Peyer's patch (tissue), 4 donors: ENCODE results near the gene TTBK2. TPM values are rescaled to one million over a fixed set of nuclear protein-coding genes. Genes with fewer than 3 reads are reported as not detected.

Source experiments
- DNase-seq, 3 donors: peaks; one replicate each; pipeline ENCODE4 v3.0.0-alpha.2; 2017 to 2019
- H3K27ac ChIP-seq, 4 donors: fragments of 200-600 bp; sonication (generic); one replicate each; pipeline ENCODE4 v1.5.1; 2016 to 2019
- H3K27me3 ChIP-seq, 2 donors: fragments of 200-600 bp; sonication (generic); one replicate each; pipeline ENCODE4 v1.5.1; 2019
- H3K36me3 ChIP-seq, 3 donors: fragments of 200-600 bp; sonication (generic); one replicate each; pipeline ENCODE4 v1.5.1; 2016 to 2019
- H3K4me1 ChIP-seq, 4 donors: fragments of 200-600 bp; sonication (generic); one replicate each; pipeline ENCODE4 v1.5.1; 2016 to 2019
- H3K4me3 ChIP-seq, 4 donors: fragments of 200-600 bp; sonication (generic); 1 replicate in 3 of 4; 2 replicates in 1 of 4; pipeline ENCODE4 v1.5.1; 2016 to 2019; ENCODE audit warnings: mild to moderate bottlenecking in 1 of 4
- H3K9me3 ChIP-seq, 4 donors: fragments of 200-600 bp; sonication (generic); one replicate each; pipeline ENCODE4 v1.5.1; 2016 to 2019; ENCODE audit warnings: mild to moderate bottlenecking in 1 of 4
- CTCF ChIP-seq, 6 experiments: fragments of 450-650 bp in 4 of 6; fragments of 200-600 bp in 2 of 6; sonication (generic) in 1 of 6; IDR thresholded peaks; one replicate each; pipeline ENCODE4 v1.5.1; 2017 to 2019; ENCODE audit warnings: antibody characterized with exemption in 6 of 6, mild to moderate bottlenecking in 3 of 6, moderate library complexity in 1 of 6
- POLR2A ChIP-seq, 2 donors: fragments of 450-650 bp; IDR thresholded peaks; one replicate each; pipeline ENCODE4 v1.5.1; 2017; ENCODE audit warnings: antibody characterized with exemption in 2 of 2, mild to moderate bottlenecking in 2 of 2, moderate library complexity in 2 of 2
- total RNA-seq, 4 donors: library from RNA; depleted of rRNA; stranded (reverse); fragments of >200 nt; gene quantifications; one replicate each; pipeline ENCODE4 v1.1.0, GENCODE V29; 2016

The TTBK2 gene
- total RNA-seq, 4 donors from 2014 or later: 4.7 to 21.5 (median 13.3) TPM

DNA sequence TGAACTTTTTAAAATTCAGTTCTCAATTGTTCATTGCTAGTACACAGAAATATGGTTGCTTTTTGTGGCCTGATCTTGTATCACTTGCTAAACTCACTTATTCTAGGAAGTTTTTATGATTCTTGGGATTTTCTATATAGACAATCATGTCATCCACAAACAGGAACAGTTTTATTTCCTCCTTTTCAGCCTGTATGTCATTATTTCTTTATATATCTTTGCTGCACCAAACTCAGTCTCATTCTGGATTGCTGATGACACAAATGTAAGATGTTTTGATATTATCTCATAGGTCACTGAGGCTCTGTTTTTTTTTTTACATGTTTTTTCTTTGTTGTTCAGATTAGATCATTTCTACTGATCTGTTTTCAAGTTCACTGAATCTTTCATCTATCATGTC lies 71.7 kb downstream of the TTBK2 start:
- H3K36me3 ChIP-seq: no peaks in the 10 kb centered on the region
- H3K4me3 ChIP-seq: no peak overlapping the region
- H3K27me3 ChIP-seq: no peaks in the 10 kb centered on the region
- no peak overlapping the region for H3K27ac ChIP-seq
- DNase-seq: no peak
- no peak for TF ChIP-seq CTCF (IDR thresholded peaks at IDR 0.05)
- no peak for TF ChIP-seq POLR2A (IDR thresholded peaks at IDR 0.05)
- no peaks in the 10 kb centered on the region for H3K4me1 ChIP-seq
- H3K9me3 ChIP-seq: no peaks in the 10 kb centered on the region

DNA sequence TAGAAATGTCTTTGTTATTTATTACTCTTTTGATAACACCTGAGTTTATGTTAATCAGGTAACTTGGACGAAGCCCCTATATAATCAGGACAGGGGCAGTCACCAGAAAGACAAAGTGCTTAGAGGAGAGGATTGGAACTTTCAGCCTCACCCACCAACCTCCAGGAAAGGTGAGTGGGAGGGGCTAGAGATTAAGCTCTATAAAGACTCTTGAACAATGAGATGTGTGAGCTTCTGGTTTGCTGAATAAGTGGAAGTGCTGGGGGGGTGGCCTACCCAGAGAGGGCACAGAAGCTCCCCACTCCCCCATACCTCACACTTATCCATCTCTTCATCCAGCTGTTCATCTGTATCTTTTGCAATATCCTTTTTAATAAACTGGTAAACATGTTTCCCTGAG lies 73.9 kb downstream of the TTBK2 start:
- no peaks in the 10 kb centered on the region for H3K36me3 ChIP-seq
- no peaks in the 10 kb centered on the region for H3K27me3 ChIP-seq
- no peak overlapping the region for H3K27ac ChIP-seq
- no peak for TF ChIP-seq CTCF (IDR thresholded peaks at IDR 0.05)
- TF ChIP-seq POLR2A (IDR thresholded peaks at IDR 0.05): no peak
- no peak overlapping the region for H3K4me3 ChIP-seq
- no peaks in the 10 kb centered on the region for H3K9me3 ChIP-seq
- no peaks in the 10 kb centered on the region for H3K4me1 ChIP-seq
- DNase-seq: no peak

GRCh38 chr15:42845581-42845980 lies 75.0 kb downstream of the TTBK2 start:
- TF ChIP-seq POLR2A (IDR thresholded peaks at IDR 0.05) (no peak), CTCF (IDR thresholded peaks at IDR 0.05) (no peak)
- DNase-seq: no peak
- Histone ChIP-seq H3K27ac (no peak overlapping the region), H3K9me3 (no peaks in the 10 kb centered on the region), H3K4me3 (no peak overlapping the region), H3K36me3 (no peaks in the 10 kb centered on the region), H3K4me1 (no peaks in the 10 kb centered on the region), H3K27me3 (no peaks in the 10 kb centered on the region)

GRCh38 chr15:42843699-42844098 lies 76.9 kb downstream of the TTBK2 start:
- Histone ChIP-seq H3K27ac (no peak overlapping the region), H3K27me3 (no peaks in the 10 kb centered on the region), H3K9me3 (no peaks in the 10 kb centered on the region), H3K4me3 (no peak overlapping the region), H3K36me3 (no peaks in the 10 kb centered on the region), H3K4me1 (no peaks in the 10 kb centered on the region)
- TF ChIP-seq CTCF (IDR thresholded peaks at IDR 0.05) (no peak), POLR2A (IDR thresholded peaks at IDR 0.05) (no peak)
- no peak for DNase-seq

- Histone ChIP-seq H3K4me1 (no peaks in the 10 kb centered on the region), H3K9me3 (no peaks in the 10 kb centered on the region), H3K27me3 (no peaks in the 10 kb centered on the region), H3K4me3 (no peak overlapping the region), H3K27ac (no peak overlapping the region), H3K36me3 (peaks cover 0 to 3% (median 0%) of the 10 kb centered on the region in 3 donors)
- TF ChIP-seq POLR2A (IDR thresholded peaks at IDR 0.05) (no peak), CTCF (IDR thresholded peaks at IDR 0.05) (no peak)
- no peak for DNase-seq
Measured at GRCh38 chr15:42836251-42836650, 84.3 kb downstream of the TTBK2 start.

GRCh38 chr15:42832576-42832975 lies 88.0 kb downstream of the TTBK2 start:
- Histone ChIP-seq H3K27ac (no peak overlapping the region), H3K36me3 (no peaks in the 10 kb centered on the region), H3K27me3 (no peaks in the 10 kb centered on the region), H3K4me1 (no peaks in the 10 kb centered on the region), H3K4me3 (no peak overlapping the region), H3K9me3 (no peaks in the 10 kb centered on the region)
- DNase-seq: no peak
- TF ChIP-seq POLR2A (IDR thresholded peaks at IDR 0.05) (no peak), CTCF (IDR thresholded peaks at IDR 0.05) (no peak)
